Measurements from ENCODE around the gene RASAL3.

RASAL3 gene

GRCh38 chr19:15443838-15444237 is 20.5 kb downstream of the RASAL3 start:
- Histone ChIP-seq H3K4me1 (ENCODE audit: insufficient read depth, low read length, poor library complexity, severe bottlenecking) (no peaks in the 10 kb centered on the region), H3K4me3 (ENCODE audit: low read length, poor library complexity, severe bottlenecking) (no peak overlapping the region), H3K4me2 (ENCODE audit: low read depth, low read length, poor library complexity, severe bottlenecking) (no peak overlapping the region), H2AFZ (ENCODE audit: low read length) (no peak overlapping the region), H3K9me2 (replicated peaks; ENCODE audit: low read depth, low read length) (no peaks in the 10 kb centered on the region), H3K27me3 (ENCODE audit: insufficient read depth, low read length, poor library complexity, severe bottlenecking) (no peaks in the 10 kb centered on the region), H3F3A (ENCODE audit: low read depth) (no peaks in the 10 kb centered on the region), H3K36me3 (ENCODE audit: insufficient read depth, low read length) (no peaks in the 10 kb centered on the region), H3K9ac (ENCODE audit: low read depth, low read length, poor library complexity, severe bottlenecking) (no peak overlapping the region), H3K79me2 (ENCODE audit: insufficient read depth, low read length) (no peaks in the 10 kb centered on the region), H3K9me3 (ENCODE audit: insufficient read depth, low read depth, low read length) (no peaks in the 10 kb centered on the region), H4K20me1 (ENCODE audit: insufficient read depth, low read length, poor library complexity, severe bottlenecking) (no peaks in the 10 kb centered on the region)
- TF ChIP-seq CTCF (conservative IDR thresholded peaks at IDR 0.05; ENCODE audit: low read length) (no peak), EZH2phosphoT487 (IDR thresholded peaks at IDR 0.05; ENCODE audit: borderline replicate concordance) (no peak)

- Histone ChIP-seq H3K36me3 (ENCODE audit: insufficient read depth, low read length) (no peaks in the 10 kb centered on the region), H3K4me3 (ENCODE audit: low read length, poor library complexity, severe bottlenecking) (no peak overlapping the region), H3K27me3 (ENCODE audit: insufficient read depth, low read length, poor library complexity, severe bottlenecking) (no peaks in the 10 kb centered on the region), H3F3A (ENCODE audit: low read depth) (no peaks in the 10 kb centered on the region), H3K4me1 (ENCODE audit: insufficient read depth, low read length, poor library complexity, severe bottlenecking) (no peaks in the 10 kb centered on the region), H3K9ac (ENCODE audit: low read depth, low read length, poor library complexity, severe bottlenecking) (no peak overlapping the region), H3K79me2 (ENCODE audit: insufficient read depth, low read length) (no peaks in the 10 kb centered on the region), H2AFZ (ENCODE audit: low read length) (no peak overlapping the region), H3K9me2 (replicated peaks; ENCODE audit: low read depth, low read length) (no peaks in the 10 kb centered on the region), H3K9me3 (ENCODE audit: insufficient read depth, low read depth, low read length) (no peaks in the 10 kb centered on the region), H4K20me1 (ENCODE audit: insufficient read depth, low read length, poor library complexity, severe bottlenecking) (no peaks in the 10 kb centered on the region), H3K4me2 (ENCODE audit: low read depth, low read length, poor library complexity, severe bottlenecking) (no peak overlapping the region)
- TF ChIP-seq EZH2phosphoT487 (IDR thresholded peaks at IDR 0.05; ENCODE audit: borderline replicate concordance) (no peak), CTCF (conservative IDR thresholded peaks at IDR 0.05; ENCODE audit: low read length) (no peak)
These were observed 21.0 kb downstream of the RASAL3 start for GRCh38 chr19:15443325-15443724.

GRCh38 chr19:15442142-15442920 is 22.0 kb downstream of the RASAL3 start:
- Histone ChIP-seq H3K4me3 (ENCODE audit: low read length, poor library complexity, severe bottlenecking) (no peak overlapping the region), H3K79me2 (ENCODE audit: insufficient read depth, low read length) (no peaks in the 10 kb centered on the region), H2AFZ (ENCODE audit: low read length) (no peak overlapping the region), H3K4me1 (ENCODE audit: insufficient read depth, low read length, poor library complexity, severe bottlenecking) (no peaks in the 10 kb centered on the region), H3K4me2 (ENCODE audit: low read depth, low read length, poor library complexity, severe bottlenecking) (no peak overlapping the region), H3K9me3 (ENCODE audit: insufficient read depth, low read depth, low read length) (no peaks in the 10 kb centered on the region), H4K20me1 (ENCODE audit: insufficient read depth, low read length, poor library complexity, severe bottlenecking) (no peaks in the 10 kb centered on the region), H3F3A (ENCODE audit: low read depth) (no peaks in the 10 kb centered on the region), H3K9ac (ENCODE audit: low read depth, low read length, poor library complexity, severe bottlenecking) (no peak overlapping the region), H3K9me2 (replicated peaks; ENCODE audit: low read depth, low read length) (no peaks in the 10 kb centered on the region), H3K27me3 (ENCODE audit: insufficient read depth, low read length, poor library complexity, severe bottlenecking) (no peaks in the 10 kb centered on the region), H3K36me3 (ENCODE audit: insufficient read depth, low read length) (no peaks in the 10 kb centered on the region)
- TF ChIP-seq EZH2phosphoT487 (IDR thresholded peaks at IDR 0.05; ENCODE audit: borderline replicate concordance) (no peak), CTCF (conservative IDR thresholded peaks at IDR 0.05; ENCODE audit: low read length) (no peak)
